ENCODE data around the gene CYYR1. TPM values are rescaled to one million over a fixed set of nuclear protein-coding genes. Genes with fewer than 3 reads are reported as not detected.

CYYR1 gene
- total RNA-seq = 10 to 100 TPM in 4 of 6 donors, 1 to 10 TPM in 2; 5.2 to 44.6 (median 11.9) TPM

DNA sequence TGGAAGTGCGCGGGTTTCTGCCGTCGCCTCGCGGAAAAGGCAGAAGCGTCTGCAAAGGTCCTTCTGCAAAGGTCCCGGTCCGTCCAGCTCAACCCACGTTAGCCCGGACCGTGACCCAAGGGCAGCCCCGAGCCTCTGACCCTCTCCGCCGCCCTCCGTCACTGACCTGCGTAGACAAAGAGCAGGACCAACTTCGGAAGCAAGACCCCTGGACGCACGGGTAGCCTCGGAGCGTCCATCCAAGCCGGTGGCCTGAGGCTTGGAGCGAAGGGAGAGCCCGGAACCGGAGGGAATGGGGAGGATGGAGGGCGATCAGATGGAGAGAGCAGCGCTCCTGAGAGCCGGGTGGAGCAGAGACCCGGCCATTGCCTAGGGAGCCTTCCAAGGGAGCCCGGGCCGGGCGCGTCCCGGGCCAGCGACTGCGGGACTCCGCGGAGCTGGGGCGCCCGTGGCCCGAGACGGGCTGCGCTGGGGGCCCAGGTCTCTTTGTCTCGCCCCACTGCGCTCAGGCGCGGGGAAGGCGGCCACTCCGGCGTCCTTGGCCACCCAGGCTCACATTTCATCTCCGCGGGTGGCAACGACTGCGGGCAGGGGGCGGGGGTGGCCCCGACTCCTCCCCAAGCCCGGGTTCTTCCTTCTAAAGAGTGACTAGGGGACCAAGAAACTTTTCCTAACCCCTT lies at the start of gene CYYR1:
TSS of gene CYYR1 (minus strand) at position 585 of the 680 bp plus-strand sequence. CDS start at position 239, 346 bp downstream.
- 2 to 3% methylated on average over 15 to 55 of the region's 58 CpGs for WGBS, 2 donors
- Histone ChIP-seq H3K36me3 (no peaks in the 10 kb centered on the region), H3K9me3 (peaks cover 0 to 11% (median 5%) of the 10 kb centered on the region in 4 donors), H3K4me1 (peaks cover 0 to 8% (median 2%) of the 10 kb centered on the region in 4 donors), H3K4me3 (peak within 1 kb of the TSS; percentile 13 to 63 (median 54)), H3K27me3 (peaks cover 0 to 5% (median 0%) of the 10 kb centered on the region in 4 donors), H3K27ac (peak within 1 kb of the TSS; percentile 77 to 93 (median 83))
- DNase-seq (peak; percentile 22 to 85), ATAC-seq (ENCODE audit: low FRiP score in 2 of 2) (peak; percentile 40 to 57)
- TF ChIP-seq POLR2A (IDR thresholded peaks at IDR 0.05) (no peak), EP300 (IDR thresholded peaks at IDR 0.05) (no peak)

DNA sequence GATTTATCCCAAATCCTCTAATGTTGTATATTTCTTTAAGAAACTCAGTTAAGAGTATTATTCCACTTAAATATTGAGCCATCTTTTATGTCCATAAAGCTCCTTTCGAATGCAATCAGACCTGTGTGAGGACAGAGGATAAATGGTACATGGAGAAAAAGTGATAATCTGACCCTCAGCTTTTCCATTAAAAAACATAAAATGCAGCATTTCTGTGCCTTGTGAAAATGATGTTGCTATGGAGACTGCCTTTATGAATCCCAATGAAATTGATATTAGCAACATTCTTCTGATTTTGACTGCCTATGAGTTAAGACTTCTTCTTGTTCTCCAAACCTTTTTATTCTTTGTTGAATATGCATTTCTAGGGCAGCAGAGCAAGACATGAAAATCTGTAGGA lies 44.1 kb upstream of the CYYR1 start:
- TF ChIP-seq POLR2A (IDR thresholded peaks at IDR 0.05) (no peak), POLR2AphosphoS5 (IDR thresholded peaks at IDR 0.05) (no peak), EP300 (IDR thresholded peaks at IDR 0.05) (no peak)
- TF ChIP-seq, protein P1, sequence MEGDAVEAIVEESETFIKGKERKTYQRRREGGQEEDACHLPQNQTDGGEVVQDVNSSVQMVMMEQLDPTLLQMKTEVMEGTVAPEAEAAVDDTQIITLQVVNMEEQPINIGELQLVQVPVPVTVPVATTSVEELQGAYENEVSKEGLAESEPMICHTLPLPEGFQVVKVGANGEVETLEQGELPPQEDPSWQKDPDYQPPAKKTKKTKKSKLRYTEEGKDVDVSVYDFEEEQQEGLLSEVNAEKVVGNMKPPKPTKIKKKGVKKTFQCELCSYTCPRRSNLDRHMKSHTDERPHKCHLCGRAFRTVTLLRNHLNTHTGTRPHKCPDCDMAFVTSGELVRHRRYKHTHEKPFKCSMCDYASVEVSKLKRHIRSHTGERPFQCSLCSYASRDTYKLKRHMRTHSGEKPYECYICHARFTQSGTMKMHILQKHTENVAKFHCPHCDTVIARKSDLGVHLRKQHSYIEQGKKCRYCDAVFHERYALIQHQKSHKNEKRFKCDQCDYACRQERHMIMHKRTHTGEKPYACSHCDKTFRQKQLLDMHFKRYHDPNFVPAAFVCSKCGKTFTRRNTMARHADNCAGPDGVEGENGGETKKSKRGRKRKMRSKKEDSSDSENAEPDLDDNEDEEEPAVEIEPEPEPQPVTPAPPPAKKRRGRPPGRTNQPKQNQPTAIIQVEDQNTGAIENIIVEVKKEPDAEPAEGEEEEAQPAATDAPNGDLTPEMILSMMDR (IDR thresholded peaks at IDR 0.05) = no peak
- no peak overlapping the region for H3K27ac ChIP-seq
- H3K36me3 ChIP-seq = no peaks in the 10 kb centered on the region
- no peak overlapping the region for H3K4me3 ChIP-seq
- ATAC-seq (ENCODE audit: low FRiP score in 2 of 2) (no peak), DNase-seq (no peak)
- H3K4me1 ChIP-seq = no peaks in the 10 kb centered on the region
- H3K9me3 ChIP-seq = no peaks in the 10 kb centered on the region
- no peaks in the 10 kb centered on the region for H3K27me3 ChIP-seq
- 3 to 23% methylated on average over 1 of the region's 1 CpG for WGBS, 2 donors

DNA sequence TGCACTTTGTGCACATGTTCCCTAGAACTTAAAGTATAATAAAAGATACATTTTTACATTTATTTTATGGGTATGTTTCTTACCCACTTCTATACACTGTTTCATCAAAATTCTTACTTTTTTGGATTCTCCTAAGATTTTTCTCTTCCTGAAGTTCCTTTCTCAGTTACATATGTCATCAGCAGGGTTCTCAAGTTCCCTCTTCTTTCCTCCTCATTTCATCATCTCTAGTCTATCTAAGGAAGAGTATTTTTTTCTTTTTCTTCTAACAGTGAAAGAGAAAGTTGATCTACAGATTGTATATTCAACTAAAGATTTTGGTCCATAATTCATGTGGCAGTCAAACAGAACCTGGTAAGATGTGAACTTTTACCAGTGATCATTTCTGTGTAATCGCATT lies 41.2 kb upstream of the CYYR1 start:
- DNase-seq = no peak
- no peak for TF ChIP-seq POLR2AphosphoS5 (IDR thresholded peaks at IDR 0.05)
- no peak for TF ChIP-seq EP300 (IDR thresholded peaks at IDR 0.05)
- TF ChIP-seq POLR2A (IDR thresholded peaks at IDR 0.05) = no peak
- Histone ChIP-seq H3K4me3 (no peak overlapping the region), H3K9me3 (no peaks in the 10 kb centered on the region), H3K27me3 (no peaks in the 10 kb centered on the region), H3K36me3 (no peaks in the 10 kb centered on the region), H3K27ac (no peak overlapping the region), H3K4me1 (no peaks in the 10 kb centered on the region)
- 91 to 100% methylated on average over 1 of the region's 1 CpG for WGBS, 2 donors
- no peak for ATAC-seq (ENCODE audit: low FRiP score in 2 of 2)

DNA sequence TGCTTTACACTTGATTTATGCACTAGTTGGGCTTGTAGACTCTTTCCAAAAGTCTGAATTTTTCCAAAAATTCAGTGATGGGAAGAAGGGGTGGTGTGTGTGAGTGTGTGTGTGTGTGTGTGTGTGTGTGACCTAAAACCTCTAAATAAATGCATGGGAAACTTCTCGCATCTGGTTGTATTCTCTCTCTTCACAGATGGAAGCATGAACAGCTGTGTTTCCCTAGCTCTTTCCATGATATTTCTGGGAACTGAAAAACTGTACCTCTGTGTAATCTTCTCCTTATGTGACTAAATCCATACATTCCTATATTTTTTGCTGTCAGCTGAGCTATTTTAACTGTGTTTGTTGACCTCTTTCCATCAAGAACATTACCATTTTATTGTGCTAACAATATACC lies 26.2 kb upstream of the CYYR1 start:
- ATAC-seq (ENCODE audit: low FRiP score in 2 of 2) (no peak), DNase-seq (no peak)
- Histone ChIP-seq H3K27ac (no peak overlapping the region), H3K9me3 (no peaks in the 10 kb centered on the region), H3K4me3 (no peak overlapping the region), H3K36me3 (no peaks in the 10 kb centered on the region), H3K27me3 (no peaks in the 10 kb centered on the region), H3K4me1 (no peaks in the 10 kb centered on the region)
- no peak for TF ChIP-seq EP300 (IDR thresholded peaks at IDR 0.05)
- no peak for TF ChIP-seq POLR2AphosphoS5 (IDR thresholded peaks at IDR 0.05)
- TF ChIP-seq, protein P1 (IDR thresholded peaks at IDR 0.05) = no peak
- no peak for TF ChIP-seq POLR2A (IDR thresholded peaks at IDR 0.05)
- 88 to 97% methylated on average over 1 of the region's 1 CpG for WGBS, 2 donors

DNA sequence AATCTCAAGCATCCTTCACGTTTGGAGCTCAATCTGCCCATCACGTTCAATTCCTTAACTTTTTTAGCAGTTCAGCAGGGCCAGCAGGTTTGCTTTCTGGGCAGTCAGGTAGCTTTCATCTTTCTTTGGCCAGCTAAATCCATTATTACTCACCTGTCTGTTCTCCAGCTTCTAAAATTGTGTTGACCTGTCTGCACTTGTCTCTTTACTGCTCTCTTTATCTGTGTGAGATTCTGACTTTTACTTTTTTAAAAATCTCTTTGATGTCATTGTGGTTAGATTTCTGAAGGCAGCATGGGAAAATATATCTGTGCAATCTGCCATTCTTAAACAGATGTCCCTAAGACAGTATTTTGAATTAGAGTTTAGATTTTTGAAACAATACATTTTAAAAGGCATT lies 24.9 kb upstream of the CYYR1 start:
- no peaks in the 10 kb centered on the region for H3K27me3 ChIP-seq

More for the DNA sequence above, 24.9 kb upstream of the CYYR1 start:
- Histone ChIP-seq H3K9me3 (no peaks in the 10 kb centered on the region), H3K36me3 (no peaks in the 10 kb centered on the region), H3K4me3 (no peak overlapping the region), H3K4me1 (no peaks in the 10 kb centered on the region), H3K27ac (no peak overlapping the region)
- no peak for TF ChIP-seq EP300 (IDR thresholded peaks at IDR 0.05)
- TF ChIP-seq, protein P1 (IDR thresholded peaks at IDR 0.05) = no peak
- no peak for TF ChIP-seq POLR2A (IDR thresholded peaks at IDR 0.05)
- TF ChIP-seq POLR2AphosphoS5 (IDR thresholded peaks at IDR 0.05) = no peak
- 46 to 65% methylated on average over 2 of the region's 2 CpGs for WGBS, 2 donors
- no peak for ATAC-seq (ENCODE audit: low FRiP score in 2 of 2)
- DNase-seq = no peak

Data from upper lobe of left lung (tissue), 6 donors.